OCI-LY7 (cell line): ENCODE results near the gene MYO18A. TPM values are rescaled to one million over a fixed set of nuclear protein-coding genes. Genes with fewer than 3 reads are reported as not detected.
"Not testable (repeated sequence)": the region's sequence is repeated elsewhere in the genome, so short reads cannot be mapped to it uniquely, and the experiment has no call there.

ENCODE experiments used
- BruUV-seq: library from RNA; stranded (reverse); fragments of 400-500 nt; replicated peaks from 2 replicates; lab custom pipeline; 2021; lab: Mats Ljungman, UMichigan
- CTCF ChIA-PET: fragments of 300-600 bp; sonication (Branson Sonifier 250); formaldehyde crosslinking; loops from one replicate; lab custom pipeline; 2022; ENCODE audit warnings: antibody characterized with exemption; ENCODE audit not compliant: unreplicated experiment; lab: Charles Lee
- POLR2A ChIA-PET: fragments of 300-600 bp; sonication (Branson Sonifier 250); formaldehyde crosslinking; loops from one replicate; lab custom pipeline; 2022; ENCODE audit warnings: antibody characterized with exemption; lab: Charles Lee
- DNase-seq: peaks from one replicate; pipeline ENCODE4 v3.0.0-alpha.2; 2015; ENCODE audit warnings: low spot score
- H2AFZ ChIP-seq: fragments of 200-600 bp; sonication (generic), shearing (Covaris generic); 2 replicates; pipeline ENCODE4 v1.6.1; 2014; ENCODE audit warnings: mild to moderate bottlenecking, antibody characterized with exemption, low read length, moderate library complexity
- H3K27ac ChIP-seq: fragments of 200-600 bp; sonication (generic); 2 replicates; pipeline ENCODE4 v1.5.1; 2014; ENCODE audit warnings: mixed run types, low read depth, mild to moderate bottlenecking, moderate library complexity, low read length, inconsistent platforms; ENCODE audit not compliant: poor library complexity, severe bottlenecking
- H3K36me3 ChIP-seq: fragments of 200-600 bp; sonication (generic); 2 replicates; pipeline ENCODE4 v1.6.1; 2014; ENCODE audit warnings: mild to moderate bottlenecking, antibody characterized with exemption, low read length, moderate library complexity, mixed read lengths; ENCODE audit not compliant: insufficient read depth
- H3K4me1 ChIP-seq: fragments of 200-600 bp; sonication (generic); 2 replicates; pipeline ENCODE4 v1.5.1; 2014; ENCODE audit warnings: mild to moderate bottlenecking, low read length; ENCODE audit not compliant: insufficient read depth, poor library complexity, severe bottlenecking
- H3K4me2 ChIP-seq: fragments of 200-600 bp; sonication (generic); 2 replicates; pipeline ENCODE4 v1.6.1; 2014; ENCODE audit warnings: mild to moderate bottlenecking, low read length
- H3K4me3 ChIP-seq: fragments of 200-600 bp; sonication (generic); 2 replicates; pipeline ENCODE4 v1.5.1; 2014; ENCODE audit warnings: mild to moderate bottlenecking, low read depth, low read length; ENCODE audit not compliant: poor library complexity, severe bottlenecking
- H3K79me2 ChIP-seq: fragments of 200-600 bp; sonication (generic); 2 replicates; pipeline ENCODE4 v1.6.1; 2016; ENCODE audit warnings: low read depth, mild to moderate bottlenecking, low read length, moderate library complexity, mixed read lengths; ENCODE audit not compliant: insufficient read depth
- H3K9me2 ChIP-seq: fragments of 200-600 bp; sonication (generic); 2 replicates; pipeline ENCODE4 v1.6.1; 2016; ENCODE audit warnings: mild to moderate bottlenecking, low read length, mixed read lengths; ENCODE audit not compliant: insufficient read depth
- H3K9me3 ChIP-seq: fragments of 200-600 bp; sonication (generic); 2 replicates; pipeline ENCODE4 v1.6.1; 2014; ENCODE audit warnings: mild to moderate bottlenecking, mixed run types, low read length, mixed read lengths
- H4K20me1 ChIP-seq: fragments of 200-600 bp; sonication (generic); 2 replicates; pipeline ENCODE4 v1.6.1; 2014; ENCODE audit warnings: mild to moderate bottlenecking, antibody characterized with exemption, low read length, moderate library complexity, mixed read lengths; ENCODE audit not compliant: insufficient read depth
- EZH2phosphoT487 ChIP-seq: fragments of 200-600 bp; sonication (generic); IDR thresholded peaks from 2 replicates; pipeline ENCODE4 v1.6.1; 2018; ENCODE audit warnings: low read depth, borderline replicate concordance, mild to moderate bottlenecking, mixed run types, antibody characterized with exemption, low read length, moderate library complexity, mixed read lengths
- intact Hi-C: fragments of 100-400 bp; cut with micrococcal nuclease; formaldehyde crosslinking; loops from one replicate; pipeline ENCODE4 v1.10.0; 2022; ENCODE audit not compliant: unreplicated experiment
- total RNA-seq, 2 experiments: library from RNA; depleted of rRNA in 1 of 2; stranded (reverse); fragments of >200 nt in 1 of 2; shearing (Covaris generic) in 1 of 2; gene quantifications; 2 replicates each; pipeline ENCODE4 v1.2.3, GENCODE V29; 2014 to 2022
- TF ChIP-seq, protein P1 (sequence below): fragments of 200-600 bp; sonication (generic); conservative IDR thresholded peaks from 2 replicates; pipeline ENCODE4 v1.5.1; 2014; ENCODE audit warnings: mild to moderate bottlenecking, antibody characterized with exemption, low read length, moderate library complexity, mixed read lengths

Gene MYO18A
- total RNA-seq, 2 experiments from 2014 or later, result 124 to 128 TPM

DNA sequence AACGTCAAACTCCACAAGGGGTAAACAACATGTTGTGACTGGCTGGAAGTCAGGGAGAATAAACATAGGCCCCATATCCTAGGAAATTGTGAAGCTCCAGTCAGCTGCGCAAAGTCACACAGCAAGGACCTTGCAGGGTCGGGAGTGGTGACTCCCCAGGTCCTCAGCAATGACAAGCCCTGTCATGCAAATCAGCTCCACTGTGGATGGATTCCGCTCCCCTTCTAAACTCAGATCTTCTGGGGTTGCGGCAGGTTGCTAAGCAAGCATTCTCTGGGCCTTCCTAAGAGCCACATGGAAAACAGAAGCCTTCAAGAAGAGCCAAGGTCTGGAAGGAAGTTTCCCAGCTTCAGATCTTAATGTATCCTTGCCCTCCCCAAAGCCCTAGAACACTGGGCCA is 28.9 kb upstream of the MYO18A start:
- H3K9me3 ChIP-seq, result no peaks in the 10 kb centered on the region
- DNase-seq, result no peak
- no peaks in the 10 kb centered on the region for H3K79me2 ChIP-seq
- intact Hi-C loops, result no loop called here
- TF ChIP-seq, protein P1, sequence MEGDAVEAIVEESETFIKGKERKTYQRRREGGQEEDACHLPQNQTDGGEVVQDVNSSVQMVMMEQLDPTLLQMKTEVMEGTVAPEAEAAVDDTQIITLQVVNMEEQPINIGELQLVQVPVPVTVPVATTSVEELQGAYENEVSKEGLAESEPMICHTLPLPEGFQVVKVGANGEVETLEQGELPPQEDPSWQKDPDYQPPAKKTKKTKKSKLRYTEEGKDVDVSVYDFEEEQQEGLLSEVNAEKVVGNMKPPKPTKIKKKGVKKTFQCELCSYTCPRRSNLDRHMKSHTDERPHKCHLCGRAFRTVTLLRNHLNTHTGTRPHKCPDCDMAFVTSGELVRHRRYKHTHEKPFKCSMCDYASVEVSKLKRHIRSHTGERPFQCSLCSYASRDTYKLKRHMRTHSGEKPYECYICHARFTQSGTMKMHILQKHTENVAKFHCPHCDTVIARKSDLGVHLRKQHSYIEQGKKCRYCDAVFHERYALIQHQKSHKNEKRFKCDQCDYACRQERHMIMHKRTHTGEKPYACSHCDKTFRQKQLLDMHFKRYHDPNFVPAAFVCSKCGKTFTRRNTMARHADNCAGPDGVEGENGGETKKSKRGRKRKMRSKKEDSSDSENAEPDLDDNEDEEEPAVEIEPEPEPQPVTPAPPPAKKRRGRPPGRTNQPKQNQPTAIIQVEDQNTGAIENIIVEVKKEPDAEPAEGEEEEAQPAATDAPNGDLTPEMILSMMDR, result no peak
- no peak for TF ChIP-seq EZH2phosphoT487
- H3K9me2 ChIP-seq, result no peaks in the 10 kb centered on the region
- H3K4me1 ChIP-seq, result no peaks in the 10 kb centered on the region
- H3K4me3 ChIP-seq, result no peak overlapping the region
- no peaks in the 10 kb centered on the region for H4K20me1 ChIP-seq
- H3K4me2 ChIP-seq, result no peak overlapping the region
- no peaks in the 10 kb centered on the region for H3K36me3 ChIP-seq
- no TSS peak for BruUV-seq
- CTCF ChIA-PET, result interaction anchor here (1.3 kb wide), 1 partner anchor 10 kb away, joined by 3 read pairs; no protein-coding TSS in a partner anchor
- H2AFZ ChIP-seq, result no peak overlapping the region
- H3K27ac ChIP-seq, result no peak overlapping the region
- POLR2A ChIA-PET, result interaction anchor here (1.4 kb wide), 1 partner anchor 47 kb away, joined by 4 read pairs; no protein-coding TSS in a partner anchor

DNA sequence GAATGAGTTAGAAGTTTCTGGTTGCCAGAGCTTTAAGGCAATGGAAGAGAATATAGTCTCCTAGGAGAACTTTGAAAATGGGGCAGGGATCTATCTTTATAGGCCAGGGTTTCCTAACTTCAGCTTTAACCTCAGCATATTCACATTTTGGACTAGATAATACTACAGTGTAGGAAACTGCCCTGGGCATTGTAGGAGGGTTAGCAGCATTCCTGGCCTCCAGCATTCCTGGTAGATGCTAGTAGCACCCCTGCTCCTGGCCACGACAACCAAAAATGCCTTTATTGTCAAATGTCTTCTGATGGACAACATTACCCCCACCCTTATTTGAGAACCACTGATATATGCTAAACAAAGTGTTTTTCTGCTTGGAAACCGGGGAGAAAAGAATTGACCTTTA is 27.8 kb upstream of the MYO18A start:
- H3K27ac ChIP-seq, result no peak overlapping the region
- H3K36me3 ChIP-seq, result no peaks in the 10 kb centered on the region
- TF ChIP-seq EZH2phosphoT487, result no peak
- no peaks in the 10 kb centered on the region for H3K9me2 ChIP-seq
- intact Hi-C loops, result no loop called here
- H4K20me1 ChIP-seq, result no peaks in the 10 kb centered on the region
- H2AFZ ChIP-seq, result no peak overlapping the region
- ChIA-PET POLR2A (interaction anchor here (1.0 to 1.4 kb wide), 2 partner anchors 48 to 68 kb away, joined by 3 to 4 read pairs; no protein-coding TSS in a partner anchor), CTCF (interaction anchor here (1.4 kb wide), 1 partner anchor 13 kb away, joined by 3 read pairs; no protein-coding TSS in a partner anchor)
- no peak overlapping the region for H3K4me2 ChIP-seq
- DNase-seq, result no peak
- no peaks in the 10 kb centered on the region for H3K79me2 ChIP-seq
- BruUV-seq, result no TSS peak
- H3K4me3 ChIP-seq, result no peak overlapping the region
- H3K4me1 ChIP-seq, result no peaks in the 10 kb centered on the region
- no peaks in the 10 kb centered on the region for H3K9me3 ChIP-seq

GRCh38 chr17:29205047-29205446 is 24.8 kb upstream of the MYO18A start:
- no peak for DNase-seq
- Histone ChIP-seq H4K20me1 (no peaks in the 10 kb centered on the region), H3K4me1 (no peaks in the 10 kb centered on the region), H3K4me2 (no peak overlapping the region), H3K36me3 (no peaks in the 10 kb centered on the region), H3K9me2 (no peaks in the 10 kb centered on the region), H3K9me3 (no peaks in the 10 kb centered on the region), H2AFZ (no peak overlapping the region), H3K4me3 (no peak overlapping the region), H3K27ac (no peak overlapping the region), H3K79me2 (no peaks in the 10 kb centered on the region)
- no TSS peak for BruUV-seq
- TF ChIP-seq EZH2phosphoT487, result no peak
- TF ChIP-seq, protein P1, result no peak
- ChIA-PET POLR2A (no interaction called here), CTCF (interaction anchor here (0.5 kb wide), 1 partner anchor 113 kb away, joined by 3 read pairs; no protein-coding TSS in a partner anchor)
- intact Hi-C loops, result no loop called here

DNA sequence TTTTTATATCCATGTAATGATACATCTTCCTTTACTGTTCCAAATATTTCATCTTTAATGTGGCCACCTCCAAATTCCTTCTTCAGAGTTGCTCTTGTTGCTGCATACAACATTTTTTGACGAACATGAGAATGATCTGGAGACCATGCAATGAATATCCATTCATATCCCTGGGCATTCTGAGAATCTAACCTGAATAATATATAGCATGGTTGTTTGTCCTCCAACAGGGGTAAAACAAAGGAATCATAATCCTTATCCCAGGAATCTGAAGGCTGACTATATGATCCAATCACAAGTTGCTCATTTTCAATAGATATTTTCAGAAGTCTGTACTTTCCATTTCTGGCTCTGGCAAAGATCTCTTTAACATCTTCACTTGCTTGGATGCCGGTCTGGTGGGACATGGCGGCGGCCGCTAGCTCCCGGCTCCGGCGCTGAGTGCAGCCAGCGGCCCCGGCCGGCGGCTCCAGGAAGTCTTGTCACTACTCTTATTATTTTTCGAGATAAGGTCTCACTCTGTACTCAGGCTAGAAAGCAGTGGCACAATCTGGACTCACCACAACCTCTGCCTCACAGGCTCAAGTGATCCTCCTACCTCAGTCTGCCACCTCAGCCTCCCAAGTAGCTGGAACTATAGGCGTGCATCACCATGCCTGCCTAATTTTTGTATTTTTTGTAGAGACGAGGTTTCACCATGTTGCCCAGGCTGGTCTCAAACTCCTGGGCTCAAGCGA is 24.0 kb upstream of the MYO18A start:
- POLR2A ChIA-PET, CTCF ChIA-PET, H3K36me3 ChIP-seq, H4K20me1 ChIP-seq, H3K79me2 ChIP-seq, intact Hi-C loops, H3K9me2 ChIP-seq, H3K4me3 ChIP-seq, H3K27ac ChIP-seq, H3K9me3 ChIP-seq, DNase-seq, BruUV-seq, H2AFZ ChIP-seq, H3K4me1 ChIP-seq, H3K4me2 ChIP-seq: not testable (repeated sequence)
